Fibroblast of mammary gland (primary cell): ENCODE data around the gene CLHC1.

Experiments used
- DNase-seq: peaks from one replicate; pipeline ENCODE4 v3.0.0-alpha.2; 2010; ENCODE audit warnings: low read depth
- H3K4me3 ChIP-seq: 2 replicates; pipeline ENCODE4 v1.5.1; 2011; ENCODE audit warnings: low read depth, mild to moderate bottlenecking, low read length, moderate library complexity; ENCODE audit not compliant: control insufficient read depth
- CTCF ChIP-seq: conservative IDR thresholded peaks from 2 replicates; pipeline ENCODE4 v1.5.1; 2011; ENCODE audit warnings: low read depth, low read length, inconsistent platforms; ENCODE audit not compliant: control insufficient read depth, insufficient read depth

Gene CLHC1

GRCh38 chr2:55164534-55165480 lies 67.3 kb downstream of the CLHC1 start:
- no peak for TF ChIP-seq CTCF
- DNase-seq: no peak
- H3K4me3 ChIP-seq: no peak overlapping the region

GRCh38 chr2:55163941-55164390 lies 68.1 kb downstream of the CLHC1 start:
- TF ChIP-seq CTCF: no peak
- no peak for DNase-seq
- no peak overlapping the region for H3K4me3 ChIP-seq

- no peak for TF ChIP-seq CTCF
- no peak overlapping the region for H3K4me3 ChIP-seq
- DNase-seq: peak; percentile 74
These were observed 68.8 kb downstream of the CLHC1 start for GRCh38 chr2:55163274-55163721.

- DNase-seq: no peak
- no peak overlapping the region for H3K4me3 ChIP-seq
- TF ChIP-seq CTCF: no peak
These were observed 69.6 kb downstream of the CLHC1 start for GRCh38 chr2:55162284-55163006.

GRCh38 chr2:55161295-55162210 lies 70.5 kb downstream of the CLHC1 start:
- H3K4me3 ChIP-seq: no peak overlapping the region

More at GRCh38 chr2:55161295-55162210, 70.5 kb downstream of the CLHC1 start:
- TF ChIP-seq CTCF: no peak
- DNase-seq: no peak
